GM03348 (cell line): ENCODE results near the gene LRP1-AS.
A peak's percentile ranks its signal among the peaks of the same experiment; 100 is the strongest.
"Not testable (repeated sequence)": the region's sequence is repeated elsewhere in the genome, so short reads cannot be mapped to it uniquely, and the experiment has no call there.

Source experiments
- DNase-seq: peaks from one replicate; pipeline ENCODE4 v3.0.0; 2012; ENCODE audit warnings: low spot score

LRP1-AS gene

GRCh38 chr12:57139796-57140649 lies 7.4 kb downstream of the LRP1-AS start:
- no peak for DNase-seq

DNA sequence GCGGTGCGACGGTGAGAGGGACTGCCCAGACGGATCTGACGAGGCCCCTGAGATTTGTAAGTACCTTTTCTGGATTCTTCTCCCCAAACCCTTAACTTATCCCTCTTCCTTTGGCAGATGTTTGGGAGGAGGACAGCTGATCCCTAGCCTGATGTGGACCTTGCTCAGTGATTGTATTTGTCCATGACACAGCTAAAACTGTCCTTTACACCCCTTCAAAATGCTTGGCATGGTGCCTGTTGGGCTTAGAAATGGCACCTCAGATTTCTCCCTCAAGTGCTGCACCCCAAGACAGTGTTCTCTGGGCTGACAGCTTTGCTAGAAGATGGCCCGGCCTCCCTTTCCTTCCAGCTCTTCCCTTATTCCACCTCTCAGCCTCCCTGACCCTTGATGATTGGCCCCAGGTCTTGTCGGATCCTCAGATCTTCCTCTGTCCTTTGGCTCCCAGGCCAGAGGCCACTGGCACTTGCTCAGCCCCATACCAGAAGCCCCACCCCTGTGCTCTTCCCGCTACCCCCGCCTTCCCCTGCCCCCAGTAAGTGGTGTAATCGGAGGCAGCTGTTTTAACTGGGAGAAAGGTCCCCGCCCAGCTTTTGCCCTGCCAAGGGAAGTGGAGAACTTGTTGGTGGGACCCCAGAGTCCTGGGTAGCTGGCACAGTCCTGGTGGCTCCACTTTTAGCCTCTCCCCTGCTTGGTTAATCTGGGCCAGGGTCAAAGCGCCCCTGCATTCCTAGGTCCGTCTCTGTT lies 8.7 kb downstream of the LRP1-AS start:
- peak; percentile 80 for DNase-seq

DNA sequence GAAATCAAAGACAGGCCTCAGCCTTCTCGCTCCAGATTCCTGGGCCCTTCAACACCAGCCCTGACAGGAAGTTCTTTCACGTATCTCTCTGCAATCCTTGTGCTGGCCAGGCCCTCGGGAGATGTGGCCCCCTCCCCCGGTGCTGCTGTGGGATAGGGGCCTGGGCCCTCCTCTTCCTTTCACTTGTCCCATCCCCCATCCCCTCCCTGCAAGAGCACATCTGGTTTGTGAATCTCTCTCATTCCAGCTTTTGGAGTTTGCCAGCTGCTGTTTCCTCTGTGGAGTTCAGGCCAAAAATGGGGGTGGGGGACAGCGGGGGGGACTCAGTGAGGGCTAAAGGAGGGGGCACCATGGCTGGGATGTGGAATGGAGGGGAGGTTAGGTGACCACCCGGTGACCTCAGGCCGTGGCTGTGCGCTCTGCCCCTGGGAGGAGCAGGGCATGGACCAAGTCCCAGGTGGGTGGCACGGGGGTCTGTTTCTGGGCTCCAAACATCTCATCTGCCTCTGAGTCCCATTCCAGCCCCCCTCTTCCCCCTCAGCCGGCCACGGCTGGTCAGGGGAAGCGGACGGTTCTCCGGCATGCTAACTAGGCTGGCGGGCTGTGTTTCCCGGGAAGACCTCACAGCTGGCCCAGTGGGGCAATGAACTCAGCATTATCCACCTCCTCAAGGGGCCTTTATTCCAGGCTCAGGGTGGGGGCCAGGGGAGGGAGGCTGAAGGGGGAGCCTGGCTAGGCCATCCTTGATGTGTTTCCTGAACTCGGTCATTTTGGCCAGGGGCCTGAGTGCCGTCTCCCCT lies 11.7 kb downstream of the LRP1-AS start:
- DNase-seq = peak; percentile 69

- no peak for DNase-seq
Measured at GRCh38 chr12:57134949-57135348, 12.5 kb downstream of the LRP1-AS start.

GRCh38 chr12:57133916-57134315 lies 13.5 kb downstream of the LRP1-AS start:
- no peak for DNase-seq

- DNase-seq = peak; percentile 75
Measured at GRCh38 chr12:57133013-57133569, 14.3 kb downstream of the LRP1-AS start.

GRCh38 chr12:57131896-57132744 lies 15.3 kb downstream of the LRP1-AS start:
- DNase-seq = no peak

- DNase-seq = no peak
Measured at GRCh38 chr12:57130941-57131340, 16.5 kb downstream of the LRP1-AS start.

- DNase-seq = peak; percentile 66
Measured at GRCh38 chr12:57129889-57130288, 17.5 kb downstream of the LRP1-AS start.

DNA sequence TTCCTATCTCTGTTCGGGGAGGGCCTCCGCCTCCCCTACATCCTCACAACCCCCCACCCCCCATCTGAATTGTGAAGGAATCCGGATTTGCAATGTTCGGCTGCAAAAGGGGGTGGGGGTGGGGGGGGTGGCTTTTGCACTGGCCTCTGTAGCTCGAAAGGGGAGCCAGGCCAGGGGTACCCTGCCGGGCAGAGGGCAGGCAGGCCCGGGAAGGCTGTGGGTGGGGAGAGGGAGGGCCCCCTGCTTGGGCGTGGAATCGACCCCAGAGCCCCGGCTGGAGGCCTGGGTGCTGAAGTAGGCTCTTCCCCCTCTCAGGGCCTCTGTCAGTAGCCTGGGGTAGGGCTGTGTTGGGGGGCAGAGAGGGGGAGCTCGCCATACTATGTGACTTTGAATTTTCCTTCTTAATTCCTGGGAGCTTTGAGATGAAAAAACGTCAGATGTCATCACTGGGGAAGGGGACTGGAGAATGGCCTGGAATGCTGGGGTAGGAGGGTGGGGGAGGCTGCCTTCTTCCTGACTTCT lies 18.0 kb downstream of the LRP1-AS start:
- peak; percentile 54 for DNase-seq

DNA sequence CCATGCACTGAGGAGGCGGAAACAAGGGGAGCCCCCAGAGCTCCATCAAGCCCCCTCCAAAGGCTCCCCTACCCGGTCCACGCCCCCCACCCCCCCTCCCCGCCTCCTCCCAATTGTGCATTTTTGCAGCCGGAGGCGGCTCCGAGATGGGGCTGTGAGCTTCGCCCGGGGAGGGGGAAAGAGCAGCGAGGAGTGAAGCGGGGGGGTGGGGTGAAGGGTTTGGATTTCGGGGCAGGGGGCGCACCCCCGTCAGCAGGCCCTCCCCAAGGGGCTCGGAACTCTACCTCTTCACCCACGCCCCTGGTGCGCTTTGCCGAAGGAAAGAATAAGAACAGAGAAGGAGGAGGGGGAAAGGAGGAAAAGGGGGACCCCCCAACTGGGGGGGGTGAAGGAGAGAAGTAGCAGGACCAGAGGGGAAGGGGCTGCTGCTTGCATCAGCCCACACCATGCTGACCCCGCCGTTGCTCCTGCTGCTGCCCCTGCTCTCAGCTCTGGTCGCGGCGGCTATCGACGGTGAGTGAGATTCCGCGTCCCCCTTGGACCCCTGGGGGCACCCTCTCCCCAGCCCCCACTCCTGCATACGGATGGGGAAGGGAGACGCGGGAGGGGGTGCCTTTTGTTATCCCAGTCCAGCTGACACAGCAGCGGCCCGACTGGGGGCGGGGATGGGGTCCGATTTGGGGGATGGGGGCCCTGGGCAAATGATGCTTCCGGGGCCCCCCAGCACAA lies 18.7 kb downstream of the LRP1-AS start:
- DNase-seq = no peak

DNA sequence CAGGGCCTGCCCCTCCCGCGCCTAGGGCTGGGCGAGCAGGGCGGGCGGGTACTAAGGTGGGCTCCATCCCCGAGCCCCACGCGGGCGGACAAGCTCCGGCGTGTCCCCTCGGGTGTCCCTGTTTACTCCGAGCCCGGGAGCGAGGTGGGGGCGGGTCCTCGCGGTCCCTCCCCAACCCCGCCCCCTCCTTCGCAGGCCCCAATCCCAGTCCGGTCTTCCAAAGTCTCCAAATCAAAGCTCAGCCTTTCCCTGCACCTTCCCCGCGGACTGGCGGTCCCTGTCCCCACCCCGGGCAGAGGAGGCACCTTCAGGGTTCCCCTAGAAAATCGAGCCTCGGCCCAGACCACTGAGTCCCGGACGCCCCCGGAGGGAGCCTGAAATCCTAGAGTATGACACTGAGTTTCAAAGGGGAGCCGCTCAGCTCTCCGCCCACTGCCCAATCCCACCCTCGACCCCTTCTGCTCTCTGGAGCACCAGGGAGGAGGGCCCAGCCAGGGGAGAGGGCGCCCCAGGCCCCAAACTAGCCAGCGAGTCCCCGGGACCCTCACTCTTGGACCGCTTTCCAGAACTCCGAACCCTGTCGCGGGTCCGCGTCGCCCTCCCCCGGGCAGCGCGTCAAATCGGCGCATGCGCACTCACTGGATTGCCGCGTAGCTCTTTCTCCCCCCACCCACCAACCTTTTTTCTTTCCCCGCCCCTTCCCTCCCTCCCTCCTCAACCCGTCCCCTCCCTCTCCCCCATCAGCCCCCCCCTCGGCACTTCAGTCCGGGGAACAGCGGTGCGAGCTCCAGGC lies 19.5 kb downstream of the LRP1-AS start, which contains the start of gene LRP1:
LRP1 (plus strand) TSS at position 758 of the 793 bp plus-strand sequence. CDS start 482 bp downstream, outside the sequence.
- DNase-seq = peak; percentile 94

- DNase-seq = peak; percentile 47
Measured at GRCh38 chr12:57127101-57127725, 20.2 kb downstream of the LRP1-AS start.

GRCh38 chr12:57126561-57126960 lies 20.9 kb downstream of the LRP1-AS start:
- no peak for DNase-seq

DNA sequence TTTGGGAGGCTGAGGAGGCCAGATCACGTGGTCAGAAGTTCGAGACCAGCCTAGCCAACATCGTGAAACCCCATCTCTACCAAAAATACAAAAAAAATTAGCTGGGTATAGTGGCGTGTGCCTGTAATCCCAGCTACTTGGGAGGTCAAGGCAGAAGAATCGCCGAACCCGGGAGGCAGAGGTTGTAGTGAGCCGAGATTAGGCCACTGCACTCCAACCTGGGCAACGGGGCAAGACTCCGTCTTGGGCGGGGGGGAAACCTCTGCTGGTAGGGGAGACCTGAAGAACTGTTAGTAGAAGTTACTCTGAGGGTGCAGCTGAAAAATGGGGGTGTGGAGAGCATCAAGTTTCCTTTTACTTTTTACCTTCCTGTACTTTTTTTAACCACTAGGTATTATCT lies 21.4 kb downstream of the LRP1-AS start:
- no peak for DNase-seq

DNA sequence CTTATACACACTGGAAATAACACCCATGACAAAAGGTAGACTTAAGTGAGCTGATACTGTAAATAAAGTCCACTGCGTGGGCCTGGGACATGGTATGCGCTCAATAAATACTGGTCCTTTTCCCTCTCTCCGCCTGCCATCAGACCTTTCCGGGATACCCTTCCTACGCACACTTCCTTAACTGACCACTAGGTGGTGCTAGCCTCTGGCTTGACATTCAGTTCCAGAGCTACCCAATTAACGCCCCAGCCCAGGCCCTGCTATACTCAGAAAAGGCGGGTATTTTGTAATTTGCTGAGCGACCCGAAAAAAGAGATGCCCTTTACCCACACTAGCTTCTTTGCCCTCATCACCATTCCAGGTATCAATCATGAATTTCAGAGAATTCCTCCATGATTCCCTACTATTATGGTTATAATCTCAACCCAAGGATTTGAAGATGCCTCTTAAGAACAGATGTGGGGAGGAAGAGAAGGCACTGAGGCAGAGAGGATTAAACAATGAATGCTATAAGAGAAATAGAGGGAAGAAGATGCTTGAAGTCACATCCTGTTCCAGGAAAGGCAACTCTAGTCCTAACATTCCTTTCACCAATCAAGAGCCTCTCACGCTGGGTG lies 23.1 kb downstream of the LRP1-AS start:
- peak; percentile 77 for DNase-seq

DNA sequence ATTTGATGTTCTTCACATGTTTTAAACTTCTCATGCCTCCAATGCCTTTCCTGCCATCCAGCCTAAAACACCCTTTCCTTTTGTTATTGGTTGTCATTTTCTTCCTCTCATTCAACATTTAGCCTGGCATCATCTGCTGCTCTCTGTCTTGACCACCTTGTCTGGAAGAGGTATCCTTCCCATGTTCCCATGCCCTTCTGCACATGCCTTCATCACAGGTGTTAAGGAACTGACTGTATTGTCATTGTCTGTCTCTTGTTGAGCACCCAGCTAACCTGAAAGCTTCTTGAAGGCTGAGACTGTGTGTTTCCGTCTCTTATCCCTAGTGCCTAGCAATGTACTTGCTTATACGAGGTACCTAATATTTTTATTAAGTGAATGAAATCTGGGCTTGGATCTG lies 23.6 kb downstream of the LRP1-AS start:
- no peak for DNase-seq

- not testable (repeated sequence) for DNase-seq
Measured at GRCh38 chr12:57120718-57121117, 26.7 kb downstream of the LRP1-AS start.
